ENCODE results near the gene KYAT1.

Gene KYAT1

DNA sequence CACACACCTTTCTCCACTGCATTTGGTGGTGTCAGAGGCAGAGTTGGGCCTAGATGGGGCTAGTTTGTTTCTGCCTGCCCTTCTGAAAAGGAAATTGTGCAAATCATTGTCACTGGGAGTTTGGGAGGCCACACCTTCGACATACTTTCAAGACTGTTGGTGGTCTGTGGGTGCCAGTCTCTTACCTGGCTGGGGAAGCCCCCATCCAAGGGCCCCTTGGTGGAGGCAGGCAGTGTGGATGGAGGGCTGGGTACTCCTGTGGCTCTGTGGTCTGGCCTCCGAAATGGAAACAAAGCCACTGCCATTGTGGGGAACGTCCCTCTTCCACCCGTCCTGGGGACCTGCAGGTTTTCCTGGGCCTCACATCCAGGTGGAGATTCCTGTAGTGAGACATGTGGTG, 28.1 kb upstream of the KYAT1 start:
- DNase-seq = no peak

DNA sequence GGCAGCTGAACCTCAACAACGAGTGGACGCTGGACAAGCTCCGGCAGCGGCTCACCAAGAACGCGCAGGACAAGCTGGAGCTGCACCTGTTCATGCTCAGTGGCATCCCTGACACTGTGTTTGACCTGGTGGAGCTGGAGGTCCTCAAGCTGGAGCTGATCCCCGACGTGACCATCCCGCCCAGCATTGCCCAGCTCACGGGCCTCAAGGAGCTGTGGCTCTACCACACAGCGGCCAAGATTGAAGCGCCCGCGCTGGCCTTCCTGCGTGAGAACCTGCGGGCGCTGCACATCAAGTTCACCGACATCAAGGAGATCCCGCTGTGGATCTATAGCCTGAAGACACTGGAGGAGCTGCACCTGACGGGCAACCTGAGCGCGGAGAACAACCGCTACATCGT, 26.6 kb upstream of the KYAT1 start:
- no peak for DNase-seq

DNA sequence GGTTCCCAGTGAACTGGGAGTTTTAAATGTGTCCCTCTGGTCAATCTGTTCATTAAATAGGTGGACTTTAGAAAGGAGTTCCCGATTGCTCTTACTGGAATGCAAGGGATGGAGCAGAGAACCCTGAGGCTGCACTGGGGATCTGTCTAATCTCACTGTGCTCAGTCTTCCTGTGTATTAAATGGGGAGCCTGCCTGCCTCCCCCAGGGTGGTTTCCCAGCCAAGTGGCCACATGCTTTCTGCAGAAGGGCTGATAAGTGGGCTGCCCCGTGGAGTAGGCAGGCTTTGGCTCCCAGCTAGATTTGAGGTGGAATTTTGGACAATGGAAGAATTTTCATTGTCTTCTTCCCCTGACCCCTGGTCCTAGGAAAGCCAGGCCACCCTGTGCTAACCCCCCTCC, 25.0 kb upstream of the KYAT1 start:
- no peak for DNase-seq

DNA sequence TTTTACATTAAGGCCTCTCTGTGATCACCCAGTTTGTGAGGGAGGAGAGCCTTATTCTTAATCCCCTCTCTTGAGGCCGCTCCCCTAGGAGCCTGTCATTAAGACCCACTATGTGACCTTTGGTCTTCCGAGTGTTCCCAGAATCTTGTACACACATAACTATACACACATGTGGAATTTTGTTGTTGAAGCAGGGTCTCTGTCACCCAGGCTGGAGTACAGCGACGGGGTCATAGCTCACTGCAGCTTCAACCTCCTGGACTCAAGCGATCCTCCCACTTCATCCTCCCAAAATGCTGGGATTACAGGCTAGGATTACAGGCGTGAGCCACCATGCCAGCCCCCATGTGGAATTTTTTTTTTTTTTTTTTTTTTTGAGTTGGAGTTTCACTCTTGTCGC, 24.2 kb upstream of the KYAT1 start:
- no peak for DNase-seq

DNA sequence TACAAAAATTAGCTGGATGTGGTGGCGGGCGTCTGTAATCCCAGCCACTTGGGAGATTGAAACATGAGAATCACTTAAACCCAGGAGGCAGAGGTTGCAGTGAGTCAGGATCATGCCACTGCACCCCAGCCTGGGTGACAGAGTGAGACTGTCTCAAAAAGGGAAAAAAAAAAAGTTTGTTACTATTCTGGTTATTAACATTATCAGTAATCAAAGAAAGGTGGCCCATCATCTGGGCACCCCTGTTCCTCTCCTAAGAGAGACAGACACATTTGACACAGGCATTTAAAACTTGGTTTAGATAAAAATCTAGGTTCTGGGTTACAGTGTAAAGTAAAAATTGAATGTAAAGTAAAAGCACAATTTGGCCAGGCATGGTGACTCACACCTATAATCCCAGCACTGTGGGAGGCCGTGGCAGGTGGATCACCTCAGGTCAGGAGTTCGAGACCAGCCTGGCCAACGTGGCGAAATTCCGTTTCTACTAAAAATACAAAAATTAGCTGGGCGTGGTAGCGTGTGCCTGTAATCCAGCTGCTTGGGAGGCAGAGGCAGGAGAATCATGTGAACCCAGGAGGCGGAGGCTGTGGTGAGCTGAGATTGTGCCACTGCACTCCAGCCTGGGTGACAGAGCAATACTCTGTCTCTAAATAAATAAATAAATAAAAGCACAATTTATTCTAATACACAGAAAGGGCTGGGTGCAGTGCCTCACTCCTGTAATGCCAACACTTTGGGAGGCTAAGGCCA, 22.3 kb upstream of the KYAT1 start:
- no peak for DNase-seq

DNA sequence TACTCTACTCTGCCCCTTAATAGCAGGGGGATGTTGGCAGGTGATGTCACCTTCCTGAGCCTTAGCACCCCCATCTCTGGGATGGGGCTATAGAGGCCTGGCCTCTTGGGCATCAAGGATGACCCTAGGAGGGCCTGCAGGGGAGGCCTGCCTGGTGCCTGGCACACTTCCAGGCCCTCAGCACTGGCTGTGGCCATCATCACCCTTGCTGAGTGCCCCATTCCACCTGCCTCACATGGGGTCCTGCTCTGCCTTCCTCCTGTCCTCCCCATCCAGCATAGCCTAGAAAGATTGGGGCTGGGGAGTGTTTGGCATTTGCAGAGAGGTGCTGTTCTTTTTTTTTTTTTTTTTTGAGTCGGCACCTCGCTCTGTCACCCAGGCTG, 21.3 kb upstream of the KYAT1 start:
- no peak for DNase-seq

DNA sequence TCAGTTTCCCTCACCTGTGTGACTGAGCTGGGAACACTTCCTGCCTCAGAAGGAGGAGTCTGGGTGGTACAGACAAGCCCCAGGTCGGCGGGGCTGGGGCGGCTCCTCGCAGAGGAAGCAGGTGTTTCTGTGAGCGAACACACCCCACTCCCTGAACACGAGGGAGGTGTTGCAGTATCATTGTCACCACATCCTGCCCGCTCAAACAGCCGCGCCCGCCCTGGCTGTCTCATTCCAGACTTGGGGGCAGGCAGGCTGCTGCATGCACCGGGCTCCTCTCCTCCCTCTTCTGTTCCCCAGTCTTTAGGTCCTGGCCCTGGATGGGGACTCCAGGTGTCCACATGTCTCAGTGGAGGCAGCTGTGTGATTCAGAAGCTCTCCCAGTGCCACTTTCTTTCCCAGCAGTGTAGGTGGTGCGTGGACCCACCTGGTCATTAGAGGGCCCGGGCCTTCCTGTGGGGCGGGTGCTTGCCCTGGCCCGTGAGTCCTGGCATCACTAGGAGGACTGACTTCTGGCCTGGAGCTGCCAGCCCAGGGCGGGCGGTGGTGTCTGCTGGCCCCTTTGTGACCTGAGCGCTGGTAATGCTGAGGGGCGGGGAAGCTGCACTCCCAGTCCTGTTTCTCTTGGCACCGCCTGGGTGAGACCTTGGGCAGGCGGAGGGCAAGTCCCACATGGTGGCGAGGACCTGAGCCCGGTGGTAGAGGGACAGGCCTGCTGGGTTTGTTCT, 20.8 kb upstream of the KYAT1 start:
- peak in 13 of 56 donors; percentile 10 to 63 (median 28) for DNase-seq

DNA sequence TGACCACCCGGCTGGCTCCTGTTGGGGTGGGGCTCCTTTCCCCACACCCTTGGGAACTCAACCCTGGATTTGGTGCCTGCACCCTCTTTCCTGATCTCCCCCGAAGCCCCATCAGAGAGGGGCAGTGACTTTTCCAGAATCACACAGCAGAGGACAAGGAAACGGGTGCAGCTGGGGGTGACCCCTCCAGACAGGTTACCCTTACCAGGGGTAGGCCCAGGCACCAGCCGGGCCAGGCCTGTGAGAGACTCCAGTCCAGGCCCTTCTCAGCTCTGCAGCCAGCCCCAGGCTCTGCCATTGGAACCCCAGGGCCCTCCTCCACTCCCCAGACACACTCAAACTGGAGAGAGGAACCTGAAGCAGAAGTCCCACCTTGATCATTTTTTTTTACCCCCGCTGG, 20.1 kb upstream of the KYAT1 start:
- DNase-seq = no peak

DNA sequence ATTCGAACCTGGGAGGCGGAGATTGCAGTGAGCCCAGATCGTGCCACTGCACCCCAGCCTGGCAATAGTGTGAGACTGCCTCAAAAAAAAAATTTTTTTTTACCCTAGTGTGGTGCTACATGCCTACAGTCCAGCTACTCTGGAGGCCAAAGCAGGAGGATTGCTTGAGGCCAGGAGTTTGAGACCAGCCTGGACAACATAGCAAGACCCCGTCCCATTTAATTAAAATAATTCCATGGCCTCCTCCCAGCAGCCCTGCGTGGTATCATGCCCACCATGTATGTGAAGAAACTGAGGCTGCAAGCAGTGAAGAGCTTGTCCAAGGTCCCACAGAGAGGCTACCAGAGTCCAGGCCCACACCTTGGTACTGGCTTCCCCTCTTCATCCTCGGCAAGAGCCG, 19.6 kb upstream of the KYAT1 start:
- DNase-seq = no peak

DNA sequence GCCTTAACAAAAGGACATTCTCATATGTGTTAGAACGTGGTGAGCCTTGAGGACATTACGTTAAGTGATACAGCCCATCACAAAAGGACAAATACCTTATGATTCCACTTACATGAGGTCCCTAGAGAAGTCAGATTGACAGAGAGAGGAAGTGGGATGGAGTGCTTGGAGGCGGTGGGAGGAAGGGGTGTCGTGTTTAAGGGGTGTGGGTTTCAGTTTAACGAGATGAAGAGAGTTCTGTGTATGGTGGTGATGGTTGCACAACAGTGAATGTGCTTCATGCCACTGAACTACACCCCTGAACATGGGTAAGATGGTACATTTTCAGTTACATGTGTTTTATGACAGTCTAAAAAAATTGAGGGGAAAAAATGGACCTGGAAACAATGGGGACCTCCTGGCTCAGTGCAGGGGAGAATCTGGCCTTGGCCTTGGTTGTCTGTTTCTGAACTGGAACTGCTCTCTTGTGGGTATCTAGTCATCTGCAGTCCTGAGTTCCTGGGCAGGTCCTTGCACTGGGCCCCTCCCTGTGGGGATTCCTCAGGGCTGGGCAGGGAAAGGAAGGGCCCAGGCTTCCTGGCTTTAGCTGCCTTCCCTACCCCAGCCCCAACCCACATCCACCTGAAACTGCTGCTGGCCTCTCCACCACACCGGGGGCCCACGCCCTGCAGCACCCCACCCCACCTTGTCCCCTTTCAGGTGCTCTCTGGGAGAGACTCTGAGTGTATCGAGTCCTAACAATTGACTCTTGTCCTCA, 18.0 kb upstream of the KYAT1 start:
- DNase-seq = no peak

DNA sequence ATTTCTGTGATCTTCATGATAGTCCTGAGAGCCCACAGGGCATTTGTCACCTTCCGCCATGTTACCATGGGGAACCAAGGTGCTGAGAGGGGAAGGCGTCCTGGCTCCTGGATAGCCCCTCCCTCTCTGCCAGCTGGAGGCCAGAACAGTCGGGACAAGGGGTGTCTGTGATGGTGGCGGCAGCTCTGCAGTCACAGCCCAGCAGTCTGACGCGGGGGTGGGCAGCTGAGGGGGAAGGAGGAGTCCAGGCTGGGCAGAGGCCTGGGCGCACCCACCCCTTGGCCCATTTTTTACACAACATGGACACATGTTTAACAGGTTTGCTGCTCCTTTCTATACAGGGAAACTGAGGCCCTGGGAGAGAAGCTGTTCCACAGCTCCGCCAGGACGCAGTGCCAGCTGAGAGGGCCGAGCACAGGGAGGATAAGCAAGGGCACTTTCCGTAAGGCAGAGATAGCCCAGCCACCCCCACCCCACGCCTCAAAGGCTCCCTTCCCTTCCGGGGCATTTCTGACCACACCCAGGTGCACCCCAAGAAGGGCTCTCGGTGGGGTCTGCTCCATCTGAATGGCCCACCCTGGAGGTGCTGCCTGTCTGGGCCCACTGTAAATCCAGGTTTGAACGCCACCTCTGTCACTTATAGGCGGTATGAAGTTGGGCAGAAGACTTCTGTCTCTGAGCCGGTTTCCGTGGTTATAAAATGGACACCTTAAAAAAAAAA, 17.3 kb upstream of the KYAT1 start:
- peak in 24 of 56 donors; percentile 10 to 72 (median 31) for DNase-seq

DNA sequence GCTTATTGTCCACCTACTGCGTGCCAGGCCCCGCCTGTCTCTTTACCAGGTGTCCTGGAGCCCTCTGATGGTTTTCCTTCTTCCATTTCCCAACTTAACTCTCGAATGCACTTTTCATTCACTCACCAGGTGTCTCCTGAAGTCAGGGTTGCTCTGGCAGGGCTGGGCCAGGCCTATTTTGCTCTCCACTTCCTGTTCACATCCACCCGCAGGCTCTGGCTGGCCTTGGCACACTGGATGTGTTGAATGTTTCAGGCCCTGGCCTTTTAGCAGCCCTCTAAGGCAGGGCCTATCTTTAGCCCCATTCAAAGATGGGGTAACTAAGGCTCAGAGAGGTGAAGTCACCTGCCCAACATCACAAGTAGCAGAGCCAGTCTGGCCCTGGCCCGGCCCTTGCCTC, 16.6 kb upstream of the KYAT1 start:
- no peak for DNase-seq

DNA sequence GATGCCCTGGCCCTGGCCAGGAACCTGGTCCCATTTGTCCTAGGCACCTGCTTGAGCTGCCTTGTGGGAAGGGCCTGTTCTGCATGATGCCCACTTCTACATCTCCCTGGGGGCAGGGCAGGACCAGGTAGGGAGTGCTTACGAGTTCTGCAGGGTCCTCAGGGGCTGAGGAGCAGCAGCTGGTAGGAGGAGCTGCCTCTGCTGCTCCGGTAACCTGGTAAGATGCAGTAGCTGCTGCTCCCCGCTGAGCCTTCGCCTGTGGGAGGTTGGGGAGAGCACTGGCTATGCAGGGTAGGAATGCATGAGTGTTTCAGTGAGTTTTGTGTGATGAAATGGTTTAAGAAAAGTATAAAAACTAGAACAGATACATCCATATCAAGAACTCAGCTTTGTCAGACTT, 13.8 kb upstream of the KYAT1 start:
- peak in 11 of 56 donors; percentile 17 to 59 (median 30) for DNase-seq

DNA sequence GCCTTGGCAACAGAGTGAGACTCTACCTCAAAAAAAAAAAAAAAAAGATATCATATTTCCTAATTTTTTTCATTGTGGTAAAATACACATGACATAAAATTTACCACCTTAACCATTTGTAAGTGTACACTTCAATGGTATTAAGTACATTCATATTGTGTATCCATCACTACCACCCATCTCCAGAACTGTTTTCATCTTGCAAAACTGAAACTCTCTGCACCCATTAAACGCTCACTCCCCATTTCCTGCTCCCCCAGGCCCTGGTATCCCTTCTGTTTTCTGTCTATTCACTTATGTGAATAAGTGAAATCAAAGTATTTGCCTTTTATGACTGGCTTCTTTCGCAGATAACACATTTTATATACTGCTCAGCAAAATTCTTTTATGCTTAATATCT, 13.0 kb upstream of the KYAT1 start:
- DNase-seq = no peak

DNA sequence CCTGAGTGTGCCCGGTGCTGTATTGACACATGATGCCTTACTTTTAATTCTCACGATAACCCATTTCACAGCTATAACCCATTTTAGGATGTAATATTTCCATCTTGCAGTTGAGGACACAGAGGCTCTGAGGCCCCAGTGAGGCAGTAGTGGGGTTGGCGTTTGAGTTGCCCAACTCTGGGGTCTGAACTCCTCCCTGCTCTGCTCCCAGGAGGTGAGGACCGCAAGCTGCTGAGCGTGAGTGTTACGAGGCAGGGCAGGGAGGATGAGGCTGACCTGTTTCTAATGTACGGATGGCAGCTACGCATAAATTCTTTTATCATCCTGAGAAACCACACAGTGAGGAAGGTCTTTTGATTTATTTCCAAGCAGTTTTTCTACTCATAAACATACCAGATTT, 11.6 kb upstream of the KYAT1 start:
- peak in 1 of 56 donors; percentile 51 for DNase-seq

DNA sequence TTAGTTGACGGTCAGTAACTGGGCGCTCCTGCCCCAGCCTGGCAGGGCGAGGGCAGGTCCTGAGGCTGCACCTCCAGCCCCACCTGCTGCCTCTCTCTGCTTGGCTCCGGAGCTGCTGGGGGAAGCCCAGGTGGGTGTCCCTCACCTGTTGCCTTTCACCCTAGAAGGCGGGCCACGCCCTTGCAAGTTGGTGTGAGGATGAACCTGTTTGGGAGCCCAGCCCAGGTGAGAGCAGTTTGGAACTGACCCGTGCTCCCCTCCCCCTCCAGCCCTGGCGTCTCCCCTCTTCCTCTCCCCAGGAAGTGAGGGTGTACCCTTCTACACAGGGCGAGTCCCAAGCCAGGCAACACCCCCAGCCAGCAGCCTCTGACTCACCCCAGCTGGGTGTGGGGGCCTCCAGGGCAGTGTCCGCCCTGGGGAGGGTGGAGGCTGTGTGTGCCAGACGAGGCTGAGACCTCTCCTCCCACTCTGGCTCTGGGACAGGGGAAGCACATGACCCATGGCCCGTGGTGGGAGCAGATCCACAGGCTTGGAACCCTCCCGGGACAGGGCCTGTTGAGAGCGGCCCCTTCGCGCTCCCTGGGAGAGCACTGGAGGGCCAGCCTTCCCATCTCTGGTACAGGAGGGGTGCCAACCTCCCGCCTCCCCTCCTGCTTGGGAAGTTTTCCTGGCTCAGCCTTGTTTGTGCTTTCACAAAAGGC, 10.6 kb upstream of the KYAT1 start:
- DNase-seq = peak; percentile 41 to 97 (median 91)

DNA sequence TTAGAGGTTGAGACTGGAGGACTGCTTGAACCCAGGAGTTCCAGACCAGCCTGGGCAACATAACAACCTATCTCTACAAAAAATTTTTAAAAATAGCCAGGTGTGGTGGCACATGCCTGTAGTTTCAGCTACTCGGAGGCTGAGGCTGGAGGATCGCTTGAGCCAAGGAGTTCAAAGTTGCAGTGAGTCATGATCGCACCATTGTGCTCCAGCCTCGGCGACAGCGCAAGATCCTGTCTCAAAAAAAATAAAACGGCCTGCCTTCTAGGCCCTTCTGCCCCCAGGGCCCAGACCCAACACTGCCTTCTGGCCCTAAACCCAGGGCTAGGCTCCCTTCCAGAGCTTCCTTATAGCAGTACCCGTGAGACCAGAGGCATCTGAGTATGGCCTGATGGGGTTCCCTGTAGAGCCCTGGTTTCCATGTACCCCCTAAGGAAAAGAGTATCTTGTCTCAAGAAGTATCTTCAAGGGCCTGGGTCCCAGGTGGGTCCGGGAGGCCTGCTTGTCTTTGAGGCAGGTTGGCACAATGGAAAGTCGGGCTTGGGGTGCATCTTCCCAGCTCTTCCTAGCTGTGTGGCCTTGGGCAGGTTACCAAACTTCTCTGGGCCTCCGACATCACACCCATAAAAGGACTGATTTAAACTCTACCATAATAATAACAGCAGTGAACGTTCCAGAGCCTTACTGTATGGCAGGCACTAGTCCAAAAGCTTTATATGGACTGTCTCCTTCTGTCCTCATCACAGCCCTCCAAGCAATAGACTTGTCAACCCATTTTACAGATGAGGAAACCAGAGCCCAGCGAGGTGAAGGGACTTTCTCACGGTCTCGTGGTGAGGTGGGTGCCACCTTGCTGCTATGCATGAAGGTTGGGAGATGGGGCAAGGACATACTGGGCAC, 9.8 kb upstream of the KYAT1 start:
- no peak for DNase-seq

DNA sequence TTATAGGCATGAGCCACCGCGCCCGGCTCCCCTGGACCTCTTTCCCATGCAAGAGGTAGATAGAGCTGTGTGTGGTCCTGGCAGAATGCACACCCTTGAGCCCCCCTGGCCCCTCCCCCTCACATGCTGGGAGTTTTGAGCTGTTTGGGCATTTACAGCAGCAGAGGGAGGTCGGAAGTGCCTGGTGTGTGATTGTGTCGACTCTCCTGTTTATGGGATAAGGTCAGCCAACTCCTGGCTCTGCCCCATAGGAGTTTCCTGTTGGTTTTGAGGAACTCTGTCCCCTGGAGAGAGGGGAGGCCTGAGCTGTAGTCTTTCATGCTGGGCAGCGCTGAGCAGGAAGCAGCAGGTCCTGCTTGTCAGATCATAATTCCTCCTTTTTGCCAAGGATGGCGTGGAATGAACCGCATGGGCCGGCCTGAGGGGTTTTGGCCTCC, 6.2 kb upstream of the KYAT1 start:
- no peak for DNase-seq

DNA sequence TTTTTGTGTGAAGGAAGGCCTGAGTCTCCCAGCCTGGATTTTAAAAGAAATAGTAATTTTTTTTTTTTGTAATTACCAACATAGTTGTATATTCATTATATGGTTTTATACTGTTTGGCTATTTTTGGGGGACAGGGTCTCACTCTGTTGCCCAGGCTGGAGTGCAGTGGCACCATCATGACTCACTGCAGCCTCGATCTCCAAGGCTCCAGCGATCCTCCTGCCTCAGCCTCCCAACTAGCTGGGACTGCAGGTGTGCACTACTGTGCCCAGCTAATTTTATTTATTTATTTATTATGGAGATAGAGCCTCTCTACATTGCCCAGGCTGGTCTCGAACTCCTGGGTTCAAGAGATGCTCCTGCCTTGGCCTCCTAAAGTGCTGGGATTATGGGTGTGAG, 5.3 kb upstream of the KYAT1 start:
- no peak for DNase-seq
